WTC11 (cell line): ENCODE results near the gene SHROOM1.

ENCODE experiments used
- AFF4 ChIP-seq: sonication (generic); formaldehyde crosslinking; IDR thresholded peaks from 2 replicates; pipeline ENCODE4 v1.8.1; 2023; ENCODE audit warnings: mild to moderate bottlenecking, missing genetic modification reagents, borderline replicate concordance
- CTCF ChIP-seq: fragments of 200-600 bp; IDR thresholded peaks from 2 replicates; pipeline ENCODE4 v1.8.0; 2022; ENCODE audit warnings: antibody characterized with exemption
- NR1H2 ChIP-seq: sonication (generic); formaldehyde crosslinking; IDR thresholded peaks from 2 replicates; pipeline ENCODE4 v1.9.0; 2021; ENCODE audit warnings: mild to moderate bottlenecking, moderate library complexity, missing genetic modification reagents
- ZNF263 ChIP-seq: sonication (generic); formaldehyde crosslinking; IDR thresholded peaks from 2 replicates; pipeline ENCODE4 v1.8.1; 2022; ENCODE audit warnings: low read depth, mild to moderate bottlenecking, moderate library complexity, missing genetic modification reagents
- TF ChIP-seq, protein P1 (sequence below): sonication (generic); formaldehyde crosslinking; IDR thresholded peaks from 2 replicates; pipeline ENCODE4 v1.8.1; 2022; ENCODE audit warnings: low read depth, mild to moderate bottlenecking, moderate library complexity, missing genetic modification reagents, borderline replicate concordance

GRCh38 chr5:132808866-132809265, 21.6 kb downstream of the SHROOM1 start:
- TF ChIP-seq CTCF (no peak), AFF4 (CRISPR knock-in tag) (no peak), NR1H2 (CRISPR knock-in tag) (no peak), ZNF263 (CRISPR knock-in tag) (no peak)
- TF ChIP-seq, protein P1, sequence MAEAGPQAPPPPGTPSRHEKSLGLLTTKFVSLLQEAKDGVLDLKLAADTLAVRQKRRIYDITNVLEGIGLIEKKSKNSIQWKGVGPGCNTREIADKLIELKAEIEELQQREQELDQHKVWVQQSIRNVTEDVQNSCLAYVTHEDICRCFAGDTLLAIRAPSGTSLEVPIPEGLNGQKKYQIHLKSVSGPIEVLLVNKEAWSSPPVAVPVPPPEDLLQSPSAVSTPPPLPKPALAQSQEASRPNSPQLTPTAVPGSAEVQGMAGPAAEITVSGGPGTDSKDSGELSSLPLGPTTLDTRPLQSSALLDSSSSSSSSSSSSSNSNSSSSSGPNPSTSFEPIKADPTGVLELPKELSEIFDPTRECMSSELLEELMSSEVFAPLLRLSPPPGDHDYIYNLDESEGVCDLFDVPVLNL (CRISPR knock-in tag): no peak
